ENCODE results near the gene MEA1.

GRCh38 chr6:43058531-43058930, 44.8 kb upstream of the MEA1 start:
- TF ChIP-seq POLR2AphosphoS5 (IDR thresholded peaks at IDR 0.05) = no peak
- TF ChIP-seq, protein P1, sequence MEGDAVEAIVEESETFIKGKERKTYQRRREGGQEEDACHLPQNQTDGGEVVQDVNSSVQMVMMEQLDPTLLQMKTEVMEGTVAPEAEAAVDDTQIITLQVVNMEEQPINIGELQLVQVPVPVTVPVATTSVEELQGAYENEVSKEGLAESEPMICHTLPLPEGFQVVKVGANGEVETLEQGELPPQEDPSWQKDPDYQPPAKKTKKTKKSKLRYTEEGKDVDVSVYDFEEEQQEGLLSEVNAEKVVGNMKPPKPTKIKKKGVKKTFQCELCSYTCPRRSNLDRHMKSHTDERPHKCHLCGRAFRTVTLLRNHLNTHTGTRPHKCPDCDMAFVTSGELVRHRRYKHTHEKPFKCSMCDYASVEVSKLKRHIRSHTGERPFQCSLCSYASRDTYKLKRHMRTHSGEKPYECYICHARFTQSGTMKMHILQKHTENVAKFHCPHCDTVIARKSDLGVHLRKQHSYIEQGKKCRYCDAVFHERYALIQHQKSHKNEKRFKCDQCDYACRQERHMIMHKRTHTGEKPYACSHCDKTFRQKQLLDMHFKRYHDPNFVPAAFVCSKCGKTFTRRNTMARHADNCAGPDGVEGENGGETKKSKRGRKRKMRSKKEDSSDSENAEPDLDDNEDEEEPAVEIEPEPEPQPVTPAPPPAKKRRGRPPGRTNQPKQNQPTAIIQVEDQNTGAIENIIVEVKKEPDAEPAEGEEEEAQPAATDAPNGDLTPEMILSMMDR (IDR thresholded peaks at IDR 0.05) = no peak
- no peak for TF ChIP-seq POLR2A (IDR thresholded peaks at IDR 0.05)
